ENCODE results near the gene PLAC9.

PLAC9 gene

DNA sequence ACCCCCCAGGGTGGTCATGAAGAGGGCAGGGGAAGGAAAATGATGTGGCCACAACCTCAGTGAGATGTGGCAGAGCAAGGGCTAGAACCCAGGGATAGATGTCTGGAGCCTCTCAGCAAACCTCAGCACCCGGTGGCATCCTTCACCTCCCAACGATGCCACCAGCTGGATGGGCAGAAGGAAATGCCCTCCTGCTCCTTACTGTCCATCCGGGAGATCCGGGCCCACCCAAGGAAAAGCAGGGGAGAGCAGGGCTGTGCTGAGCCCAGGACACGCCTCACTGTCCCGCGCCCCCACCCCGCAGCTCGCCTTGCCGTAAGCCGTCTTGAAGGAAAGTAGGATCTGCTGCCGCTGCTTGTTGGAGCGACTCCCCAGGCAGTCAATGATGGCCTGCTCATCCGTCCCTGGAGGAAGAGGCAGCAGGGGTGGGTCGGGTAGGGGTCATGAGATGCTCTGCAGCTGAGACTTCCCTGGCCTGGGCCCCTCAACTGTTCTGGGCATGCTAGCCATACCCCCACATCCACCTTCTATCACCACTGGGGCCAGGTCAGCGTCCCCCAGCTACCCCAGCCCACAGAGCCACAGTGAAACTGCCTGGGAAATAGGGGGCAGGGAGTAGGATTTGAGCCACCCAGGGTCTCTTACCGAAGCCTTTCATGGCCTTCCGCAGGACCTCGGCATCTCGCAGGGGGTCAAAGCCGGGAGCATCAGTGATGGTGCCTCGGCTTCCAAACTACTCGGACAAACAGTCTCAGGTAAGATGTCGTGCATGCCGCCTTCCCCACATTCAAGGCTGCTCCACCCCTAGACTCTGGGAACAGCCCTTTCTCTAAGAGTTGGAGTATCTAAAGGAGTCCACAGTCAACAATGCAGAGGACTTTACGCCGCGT, 34.3 kb downstream of the PLAC9 start:
- no peak overlapping the region for H3K4me3 ChIP-seq (ENCODE audit: control insufficient read depth, low read depth, low read length)
- DNase-seq (ENCODE audit: low read depth): no peak
- no peak for TF ChIP-seq CTCF (conservative IDR thresholded peaks at IDR 0.05; ENCODE audit: control insufficient read depth, insufficient read depth, low read depth, low read length)

- no peak overlapping the region for H3K4me3 ChIP-seq (ENCODE audit: control insufficient read depth, low read depth, low read length)
- no peak for TF ChIP-seq CTCF (conservative IDR thresholded peaks at IDR 0.05; ENCODE audit: control insufficient read depth, insufficient read depth, low read depth, low read length)
- DNase-seq (ENCODE audit: low read depth): no peak
These were observed 35.1 kb downstream of the PLAC9 start for GRCh38 chr10:80167471-80168161.

DNA sequence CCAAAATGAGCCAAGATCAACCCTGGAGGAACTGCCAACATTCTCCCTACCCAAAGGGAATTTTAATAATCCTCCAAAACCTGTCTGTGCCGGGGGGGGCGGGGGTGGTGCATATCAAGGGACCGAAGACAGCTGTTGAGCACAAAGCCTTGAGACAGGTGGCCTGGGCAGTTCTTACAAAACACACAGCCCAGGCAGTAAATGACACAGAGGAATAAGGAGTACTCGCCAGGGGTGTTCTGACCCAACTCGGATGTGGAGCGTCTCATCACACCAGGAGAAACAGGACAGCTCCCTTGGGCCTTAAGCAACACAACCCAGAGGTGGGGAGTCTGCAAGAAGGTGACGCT, 35.6 kb downstream of the PLAC9 start:
- no peak for TF ChIP-seq CTCF (conservative IDR thresholded peaks at IDR 0.05; ENCODE audit: control insufficient read depth, insufficient read depth, low read depth, low read length)
- H3K4me3 ChIP-seq (ENCODE audit: control insufficient read depth, low read depth, low read length): no peak overlapping the region
- no peak for DNase-seq (ENCODE audit: low read depth)

DNA sequence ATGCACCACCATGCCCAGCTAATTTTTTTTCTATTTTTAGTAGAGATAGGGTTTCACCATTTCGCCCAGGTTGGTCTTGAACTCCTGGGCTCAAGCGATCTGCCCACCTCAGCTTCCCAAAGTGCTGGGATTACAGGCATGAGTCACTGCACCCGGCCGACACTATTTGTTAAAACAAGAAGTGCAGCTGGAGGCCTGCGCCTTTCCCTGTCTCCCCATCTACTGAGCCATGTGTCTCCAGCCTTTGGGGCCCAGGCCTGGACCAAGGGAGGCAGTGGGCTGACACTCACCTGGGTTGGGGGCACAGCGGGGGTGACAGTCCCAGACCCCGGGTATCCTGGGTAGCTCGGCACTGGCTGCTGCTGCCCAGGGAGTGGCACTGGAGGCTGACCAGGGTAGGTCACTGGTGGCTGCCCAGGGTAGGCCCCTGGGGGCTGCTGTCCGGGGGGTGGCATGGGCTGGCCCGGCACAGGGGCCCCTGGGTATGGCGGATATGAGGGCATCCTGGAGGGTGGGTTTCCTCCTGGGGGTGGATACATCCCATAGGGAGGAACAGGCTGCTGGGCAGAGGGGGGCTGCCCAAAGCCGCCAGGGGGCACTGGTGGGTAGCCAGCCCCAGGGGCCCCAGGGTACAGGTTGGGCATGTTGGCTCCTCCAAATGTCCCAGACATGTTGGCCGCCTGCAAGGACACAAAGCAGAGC, 36.3 kb downstream of the PLAC9 start:
- peak; percentile 24 for TF ChIP-seq CTCF (conservative IDR thresholded peaks at IDR 0.05; ENCODE audit: control insufficient read depth, insufficient read depth, low read depth, low read length)
- H3K4me3 ChIP-seq (ENCODE audit: control insufficient read depth, low read depth, low read length): no peak overlapping the region
- DNase-seq (ENCODE audit: low read depth): no peak

GRCh38 chr10:80170026-80170425, 37.5 kb downstream of the PLAC9 start:
- H3K4me3 ChIP-seq (ENCODE audit: control insufficient read depth, low read depth, low read length): no peak overlapping the region
- no peak for DNase-seq (ENCODE audit: low read depth)
- TF ChIP-seq CTCF (conservative IDR thresholded peaks at IDR 0.05; ENCODE audit: control insufficient read depth, insufficient read depth, low read depth, low read length): no peak

DNA sequence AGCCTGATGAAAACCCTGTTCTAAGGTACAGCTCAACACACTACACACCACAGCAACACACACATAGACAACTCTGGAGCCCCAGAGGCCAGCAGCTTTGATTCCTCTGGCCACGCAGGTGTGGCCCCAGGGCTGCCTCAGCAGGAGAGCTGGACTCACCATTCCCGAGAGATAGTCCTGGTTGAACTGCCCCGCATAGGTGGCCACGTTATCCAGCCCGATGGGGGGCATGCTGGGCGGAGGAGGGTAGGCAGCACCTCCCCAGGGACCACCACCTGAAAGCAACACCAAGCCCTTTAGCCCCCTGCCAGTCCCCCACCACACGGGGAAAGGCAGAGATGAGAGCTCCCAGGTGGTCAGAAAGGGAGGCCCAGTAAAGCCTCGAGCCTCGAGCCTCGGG, 38.1 kb downstream of the PLAC9 start:
- no peak for TF ChIP-seq CTCF (conservative IDR thresholded peaks at IDR 0.05; ENCODE audit: control insufficient read depth, insufficient read depth, low read depth, low read length)
- H3K4me3 ChIP-seq (ENCODE audit: control insufficient read depth, low read depth, low read length): no peak overlapping the region
- DNase-seq (ENCODE audit: low read depth): no peak

All from fibroblast of mammary gland (primary cell).